MM.1S (cell line): Measurements from ENCODE around the gene LMCD1.

ENCODE experiments used
- CTCF ChIP-seq: fragments of 300-600 bp; sonication (generic); IDR thresholded peaks from 2 replicates; pipeline ENCODE4 v1.5.1; 2016; ENCODE audit warnings: antibody characterized with exemption, low read length, mixed read lengths
- EZH2 ChIP-seq: fragments of 300-600 bp; sonication (generic); optimal IDR thresholded peaks from 2 replicates; pipeline ENCODE3; 2017; ENCODE audit warnings: low read depth, mild to moderate bottlenecking, antibody characterized with exemption, low read length, mixed read lengths
- EZH2phosphoT487 ChIP-seq: fragments of 300-600 bp; sonication (generic); IDR thresholded peaks from 2 replicates; pipeline ENCODE4 v1.6.1; 2018; ENCODE audit warnings: antibody characterized with exemption, low read length

- TF ChIP-seq CTCF (no peak), EZH2phosphoT487 (no peak), EZH2 (no peak)
Measured at GRCh38 chr3:8610951-8611350, 109.3 kb downstream of the LMCD1 start.
